A549 (cell line): ENCODE results near the gene CLDN2.

Source experiments
- CTCF ChIP-seq: fragments of >200 bp; sonication (Bioruptor Twin); formaldehyde crosslinking; IDR thresholded peaks from 3 replicates; pipeline ENCODE4 v1.5.1; 2016
- EHMT2 ChIP-seq: fragments of 200-600 bp; sonication (generic); IDR thresholded peaks from 2 replicates; pipeline ENCODE4 v1.6.1; 2016; ENCODE audit warnings: antibody characterized with exemption, low read depth, mild to moderate bottlenecking, moderate library complexity
- KDM1A ChIP-seq: fragments of 200-600 bp; sonication (generic); IDR thresholded peaks from 2 replicates; pipeline ENCODE4 v1.6.1; 2016; ENCODE audit warnings: low read depth, mild to moderate bottlenecking
- MAX ChIP-seq: IDR thresholded peaks from 2 replicates; pipeline ENCODE4 v1.6.1; 2012
- POLR2A ChIP-seq: IDR thresholded peaks from 2 replicates; pipeline ENCODE4 v1.6.1; 2012; ENCODE audit warnings: mild to moderate bottlenecking, low read length
- RFX5 ChIP-seq: fragments of 450-650 bp; IDR thresholded peaks from 2 replicates; pipeline ENCODE4 v1.7.1; 2014; ENCODE audit warnings: antibody characterized with exemption, mild to moderate bottlenecking, moderate library complexity
- SREBF2 ChIP-seq: fragments of 450-650 bp; IDR thresholded peaks from 2 replicates; pipeline ENCODE4 v1.6.1; 2014; ENCODE audit warnings: mild to moderate bottlenecking, moderate library complexity

GRCh38 chrX:106894392-106894909, 25.8 kb upstream of the CLDN2 start:
- TF ChIP-seq CTCF (peak; percentile 84), KDM1A (no peak), POLR2A (no peak), RFX5 (no peak), EHMT2 (no peak), SREBF2 (no peak), MAX (no peak)
